ENCODE results near the gene FAM181B.

The FAM181B gene

GRCh38 chr11:82733444-82734119 lies at the start of gene FAM181B:
TSS of gene FAM181B (minus strand) at chr11:82733864. CDS start at chr11:82733729, 135 bp downstream.
- H3K4me1 ChIP-seq: peaks cover 0 to 8% (median 5%) of the 10 kb centered on the region in 10 experiments; a peak in 12 of 20 replicates
- peaks cover 0 to 9% (median 0%) of the 10 kb centered on the region in 11 experiments; a peak in 2 of 22 replicates for H4K20me1 ChIP-seq
- H3K9me3 ChIP-seq (replicated peaks in 1 of 11): no peaks in the 10 kb centered on the region
- H3K36me3 ChIP-seq: no peaks in the 10 kb centered on the region
- no peak for TF ChIP-seq Cebpa-rat (IDR thresholded peaks at IDR 0.05)
- peak within 1 kb of the TSS; percentile 48 to 77 (median 68) for H3K9ac ChIP-seq
- peak within 1 kb of the TSS; percentile 64 to 77 (median 71) for H3K4me3 ChIP-seq
- H3K27ac ChIP-seq: no peak within 1 kb of the TSS
- H3K4me2 ChIP-seq: peak within 1 kb of the TSS; percentile 86 to 99 (median 95)
- peaks cover 44 to 57% (median 52%) of the 10 kb centered on the region in 11 experiments for H3K27me3 ChIP-seq

- H3K4me2 ChIP-seq: no peak overlapping the region
- no peaks in the 10 kb centered on the region for H4K20me1 ChIP-seq
- no peaks in the 10 kb centered on the region for H3K27me3 ChIP-seq
- no peak overlapping the region for H3K9ac ChIP-seq
- peaks cover 0 to 10% (median 7%) of the 10 kb centered on the region in 11 experiments; a peak in 15 of 22 replicates for H3K9me3 ChIP-seq (replicated peaks in 1 of 11)
- no peak overlapping the region for H3K4me3 ChIP-seq
- no peaks in the 10 kb centered on the region for H3K36me3 ChIP-seq
- H3K27ac ChIP-seq: no peak overlapping the region
- no peaks in the 10 kb centered on the region for H3K4me1 ChIP-seq
- peak in 1 of 11 experiments; percentile 30; a peak in 1 of 22 replicates for TF ChIP-seq Cebpa-rat (IDR thresholded peaks at IDR 0.05)
Observed at GRCh38 chr11:82782825-82783374, 49.2 kb upstream of the FAM181B start.

- Histone ChIP-seq H3K9ac (no peak overlapping the region), H3K4me2 (no peak overlapping the region), H3K9me3 (replicated peaks in 1 of 11) (peaks cover 4 to 28% (median 18%) of the 10 kb centered on the region in 11 experiments; a peak in 20 of 22 replicates), H3K4me3 (no peak overlapping the region), H3K36me3 (no peaks in the 10 kb centered on the region), H3K4me1 (no peaks in the 10 kb centered on the region), H3K27me3 (no peaks in the 10 kb centered on the region), H3K27ac (no peak overlapping the region), H4K20me1 (no peaks in the 10 kb centered on the region)
- TF ChIP-seq Cebpa-rat (IDR thresholded peaks at IDR 0.05): no peak
Observed at GRCh38 chr11:82778776-82779175, 45.1 kb upstream of the FAM181B start.

GRCh38 chr11:82776377-82776776 lies 42.7 kb upstream of the FAM181B start:
- H3K27ac ChIP-seq: no peak overlapping the region
- no peak for TF ChIP-seq Cebpa-rat (IDR thresholded peaks at IDR 0.05)
- H4K20me1 ChIP-seq: no peaks in the 10 kb centered on the region
- no peak overlapping the region for H3K4me3 ChIP-seq
- H3K9me3 ChIP-seq (replicated peaks in 1 of 11): peaks cover 0 to 21% (median 12%) of the 10 kb centered on the region in 11 experiments; a peak in 13 of 22 replicates
- H3K36me3 ChIP-seq: no peaks in the 10 kb centered on the region
- H3K27me3 ChIP-seq: no peaks in the 10 kb centered on the region
- no peaks in the 10 kb centered on the region for H3K4me1 ChIP-seq
- H3K4me2 ChIP-seq: no peak overlapping the region
- no peak overlapping the region for H3K9ac ChIP-seq

GRCh38 chr11:82775736-82776346 lies 42.2 kb upstream of the FAM181B start:
- no peak overlapping the region for H3K4me3 ChIP-seq
- no peak overlapping the region for H3K27ac ChIP-seq
- no peaks in the 10 kb centered on the region for H3K27me3 ChIP-seq
- no peak overlapping the region for H3K9ac ChIP-seq
- no peak overlapping the region for H3K4me2 ChIP-seq
- H3K36me3 ChIP-seq: no peaks in the 10 kb centered on the region
- peaks cover 0 to 21% (median 12%) of the 10 kb centered on the region in 11 experiments; a peak in 13 of 22 replicates for H3K9me3 ChIP-seq (replicated peaks in 1 of 11)
- H4K20me1 ChIP-seq: no peaks in the 10 kb centered on the region
- H3K4me1 ChIP-seq: no peaks in the 10 kb centered on the region
- TF ChIP-seq Cebpa-rat (IDR thresholded peaks at IDR 0.05): no peak

GRCh38 chr11:82775218-82775617 lies 41.6 kb upstream of the FAM181B start:
- H4K20me1 ChIP-seq: no peaks in the 10 kb centered on the region
- H3K9me3 ChIP-seq (replicated peaks in 1 of 11): peaks cover 0 to 21% (median 12%) of the 10 kb centered on the region in 11 experiments; a peak in 13 of 22 replicates
- H3K27ac ChIP-seq: no peak overlapping the region
- no peak overlapping the region for H3K4me3 ChIP-seq
- no peak overlapping the region for H3K4me2 ChIP-seq
- no peaks in the 10 kb centered on the region for H3K27me3 ChIP-seq
- TF ChIP-seq Cebpa-rat (IDR thresholded peaks at IDR 0.05): no peak
- H3K9ac ChIP-seq: no peak overlapping the region
- no peaks in the 10 kb centered on the region for H3K4me1 ChIP-seq
- no peaks in the 10 kb centered on the region for H3K36me3 ChIP-seq

- no peaks in the 10 kb centered on the region for H3K4me1 ChIP-seq
- no peaks in the 10 kb centered on the region for H4K20me1 ChIP-seq
- peaks cover 0 to 16% (median 11%) of the 10 kb centered on the region in 11 experiments; a peak in 11 of 22 replicates for H3K9me3 ChIP-seq (replicated peaks in 1 of 11)
- no peak overlapping the region for H3K9ac ChIP-seq
- no peak overlapping the region for H3K4me2 ChIP-seq
- no peak overlapping the region for H3K27ac ChIP-seq
- no peaks in the 10 kb centered on the region for H3K36me3 ChIP-seq
- no peak overlapping the region for H3K4me3 ChIP-seq
- no peak for TF ChIP-seq Cebpa-rat (IDR thresholded peaks at IDR 0.05)
- no peaks in the 10 kb centered on the region for H3K27me3 ChIP-seq
Observed at GRCh38 chr11:82771781-82772180, 38.1 kb upstream of the FAM181B start.

GRCh38 chr11:82767123-82767522 lies 33.5 kb upstream of the FAM181B start:
- no peak for TF ChIP-seq Cebpa-rat (IDR thresholded peaks at IDR 0.05)
- Histone ChIP-seq H3K36me3 (no peaks in the 10 kb centered on the region), H3K4me1 (no peaks in the 10 kb centered on the region), H3K27ac (no peak overlapping the region), H3K9me3 (replicated peaks in 1 of 11) (no peaks in the 10 kb centered on the region), H3K9ac (no peak overlapping the region), H4K20me1 (no peaks in the 10 kb centered on the region), H3K27me3 (no peaks in the 10 kb centered on the region), H3K4me3 (no peak overlapping the region), H3K4me2 (no peak overlapping the region)

- no peak overlapping the region for H3K4me3 ChIP-seq
- no peaks in the 10 kb centered on the region for H3K27me3 ChIP-seq
- H3K4me1 ChIP-seq: no peaks in the 10 kb centered on the region
- H4K20me1 ChIP-seq: no peaks in the 10 kb centered on the region
- H3K9me3 ChIP-seq (replicated peaks in 1 of 11): no peaks in the 10 kb centered on the region
- H3K36me3 ChIP-seq: no peaks in the 10 kb centered on the region
- no peak overlapping the region for H3K9ac ChIP-seq
- no peak overlapping the region for H3K4me2 ChIP-seq
- H3K27ac ChIP-seq: no peak overlapping the region
- TF ChIP-seq Cebpa-rat (IDR thresholded peaks at IDR 0.05): no peak
Observed at GRCh38 chr11:82765466-82766034, 31.9 kb upstream of the FAM181B start.

Data from BLaER1 treated with 17β-estradiol and CSF1 and Interleukin-3, amounts not matched to agents 10 nM and 100 nM (cell line).